ENCODE data around the gene SGPP1. TPM values are rescaled to one million over a fixed set of nuclear protein-coding genes. Genes with fewer than 3 reads are reported as not detected.
"Not testable (repeated sequence)": the region's sequence is repeated elsewhere in the genome, so short reads cannot be mapped to it uniquely, and the experiment has no call there.

Gene SGPP1
- total and polyA plus RNA-seq, 2 of the 8 experiments (the other 6 are each of a cell fraction or from before 2014, with no cell fraction given): 5.7 to 8.1 TPM

DNA sequence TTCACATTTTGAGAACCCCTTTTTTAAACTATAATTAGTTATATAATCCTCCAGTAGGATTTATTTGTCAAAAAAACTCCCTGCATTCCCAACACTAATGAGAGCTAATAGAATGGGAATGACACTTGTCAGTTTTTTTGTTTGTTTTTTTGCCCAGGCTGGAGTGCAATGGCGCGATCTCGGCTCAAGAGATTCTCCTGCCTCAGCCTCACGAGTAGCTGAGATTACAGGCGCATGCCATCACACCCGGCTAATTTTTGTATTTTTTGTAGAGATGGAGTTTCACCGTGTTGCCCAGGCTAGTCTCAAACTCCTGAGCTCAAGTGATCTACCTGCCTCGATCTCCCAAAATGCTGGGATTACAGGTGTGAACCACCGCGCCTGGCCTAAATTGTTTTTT, 66.0 kb downstream of the SGPP1 start:
- not testable (repeated sequence) for H2BK20ac ChIP-seq (ENCODE audit: low read length); H2BK15ac ChIP-seq (ENCODE audit: low read length); H3K23me2 ChIP-seq (ENCODE audit: low read depth, low read length); H3K18ac ChIP-seq (ENCODE audit: extremely low read depth, low read length); H3K27ac ChIP-seq (ENCODE audit: low read depth, low read length); FAIRE-seq; H3K79me1 ChIP-seq (ENCODE audit: low read depth, low read length); H4K20me1 ChIP-seq (replicated peaks in 1 of 2; ENCODE audit: control insufficient read depth in 1 of 2, insufficient read depth in 2 of 2, low read length in 2 of 2); DNase-seq (ENCODE audit: low read depth in 1 of 2, low spot score in 2 of 2); H3K36me3 ChIP-seq (ENCODE audit: control insufficient read depth in 2 of 4, insufficient read depth in 4 of 4, low read length in 3 of 4); H3K27me3 ChIP-seq (replicated peaks in 1 of 4; ENCODE audit: control insufficient read depth in 3 of 4, extremely low read depth in 1 of 4, insufficient read depth in 3 of 4, low read length in 3 of 4); H3K14ac ChIP-seq (ENCODE audit: insufficient read length); H3K4ac ChIP-seq (replicated peaks; ENCODE audit: insufficient read length, low read depth, low read length); H2BK120ac ChIP-seq (replicated peaks; ENCODE audit: low read depth, low read length); H4K91ac ChIP-seq (replicated peaks; ENCODE audit: insufficient read length, low read length); H3K56ac ChIP-seq (replicated peaks; ENCODE audit: insufficient read length, low read depth, low read length); H2BK5ac ChIP-seq (ENCODE audit: low read depth, low read length); H3K79me2 ChIP-seq (ENCODE audit: control insufficient read depth in 1 of 2, insufficient read depth in 2 of 2, low read length in 2 of 2); H3K9ac ChIP-seq (replicated peaks in 1 of 4; ENCODE audit: extremely low read depth in 1 of 4, low read depth in 3 of 4, low read length in 3 of 4); H2AFZ ChIP-seq (ENCODE audit: low read length); H3K4me2 ChIP-seq (ENCODE audit: insufficient read depth in 1 of 2, low read depth in 2 of 2, low read length in 2 of 2); H3K4me1 ChIP-seq (replicated peaks in 1 of 4; ENCODE audit: control insufficient read depth in 3 of 4, insufficient read depth in 4 of 4, low read length in 3 of 4); H3K23ac ChIP-seq (ENCODE audit: insufficient read length); H4K5ac ChIP-seq (ENCODE audit: insufficient read length, low read depth, low read length); H3K9me3 ChIP-seq (ENCODE audit: insufficient read depth in 2 of 2, low read depth in 1 of 2, low read length in 1 of 2); H3K4me3 ChIP-seq (ENCODE audit: extremely low read depth in 1 of 4, insufficient read depth in 2 of 4, low read depth in 3 of 4, low read length in 4 of 4); H4K8ac ChIP-seq (ENCODE audit: extremely low read depth, insufficient read depth, low read length); H2AK5ac ChIP-seq (ENCODE audit: low read depth, low read length); H2BK12ac ChIP-seq (ENCODE audit: low read depth, low read length)
- POLR2A ChIA-PET (ENCODE audit: partially characterized antibody): interaction anchor here (1.4 to 1.6 kb wide), 2 partner anchors 19 to 23 kb away, joined by 4 to 5 read pairs; no protein-coding TSS in a partner anchor
- 93% methylated on average over 10 of the region's 10 CpGs; no CpG with 5 or more reads in 1 of the 2 experiments for WGBS, 2 experiments (ENCODE audit: extremely low coverage in 1 of 2, insufficient coverage in 1 of 2, insufficient read length in 1 of 2, insufficient replicate concordance in 2 of 2, low coverage in 1 of 2, low lambda C conversion rate in 2 of 2, missing lambda C conversion rate in 1 of 2)
- CTCF ChIA-PET (ENCODE audit: partially characterized antibody): interaction anchor here (1.1 kb wide), 1 partner anchor 14 kb away, joined by 4 read pairs; no protein-coding TSS in a partner anchor
